Natural killer cell treated with Interleukin-12 subunit alpha and Interleukin-12 subunit beta and Interleukin-15 and Interleukin-18, amount 100 ng/mL, for 72 hours (primary cell): ENCODE measurements around the gene ITGAX. TPM values are rescaled to one million over a fixed set of nuclear protein-coding genes. Genes with fewer than 3 reads are reported as not detected.

Experiments used
- ATAC-seq, 2 donors: fragments of 150-1000 bp; cut with Tn5 transposase in 1 of 2; sonication (Bioruptor Pico), chemical (Tn5 transposase) in 1 of 2; 2 replicates each; pipeline ENCODE4 v1.10.0; 2021
- DNase-seq: peaks from one replicate; pipeline ENCODE4 v3.0.0; 2022; ENCODE audit warnings: low spot score
- H3K27ac Mint-ChIP-seq, 2 donors: 1 replicate in 1 of 2; 2 replicates in 1 of 2; pipeline ENCODE4 v1.8.0; 2022; ENCODE audit warnings: mixed read lengths in 2 of 2, mild to moderate bottlenecking in 1 of 2, moderate library complexity in 1 of 2
- H3K27me3 Mint-ChIP-seq, 2 donors: 1 replicate in 1 of 2; 2 replicates in 1 of 2; pipeline ENCODE4 v1.8.0; 2022; ENCODE audit warnings: mixed read lengths in 2 of 2
- H3K36me3 Mint-ChIP-seq: one replicate; pipeline ENCODE4 v1.8.0; 2022; ENCODE audit warnings: mixed read lengths
- H3K4me1 Mint-ChIP-seq, 2 donors: 1 replicate in 1 of 2; 2 replicates in 1 of 2; pipeline ENCODE4 v1.8.0; 2022; ENCODE audit warnings: low read depth in 2 of 2, mixed read lengths in 2 of 2, mild to moderate bottlenecking in 1 of 2
- H3K4me3 Mint-ChIP-seq: one replicate; pipeline ENCODE4 v1.8.0; 2022; ENCODE audit warnings: mixed read lengths
- H3K9me3 Mint-ChIP-seq: 2 replicates; pipeline ENCODE4 v1.8.0; 2022; ENCODE audit warnings: mixed read lengths
- total RNA-seq, 2 donors: library from RNA; stranded (reverse); gene quantifications; one replicate each; pipeline ENCODE4 v1.2.3, GENCODE V29; 2022

ITGAX gene
- total RNA-seq, 2 donors from 2014 or later: 62.1 to 124 TPM

GRCh38 chr16:31430380-31431052, 75.5 kb downstream of the ITGAX start:
- DNase-seq (peak; percentile 41), ATAC-seq (no peak)
- Mint-ChIP-seq H3K27ac (no peak overlapping the region), H3K4me1 (peaks cover 15 to 19% of the 10 kb centered on the region in 2 donors), H3K4me3 (no peak overlapping the region), H3K36me3 (no peaks in the 10 kb centered on the region), H3K27me3 (no peaks in the 10 kb centered on the region), H3K9me3 (no peaks in the 10 kb centered on the region)

Other genes starting within 250 kb of the ITGAX start
- gene BCKDK, start 246.8 kb upstream of the ITGAX start, total RNA-seq: 10 to 100 TPM; 42.7 to 43.1 TPM
- gene KAT8, start 237.5 kb upstream of the ITGAX start, total RNA-seq: 10 to 100 TPM; 39.5 to 67.3 TPM
- gene PRSS8, start 219.4 kb upstream of the ITGAX start, total RNA-seq: not detected
- 1 to 10 TPM in 1 of 2 donors, not detected in 1; 1.5 TPM for gene PRSS36, start 205.1 kb upstream of the ITGAX start, total RNA-seq
- gene FUS, start 175.0 kb upstream of the ITGAX start, total RNA-seq: 100 to 1,000 TPM; 625 to 840 TPM
- 10 to 100 TPM; 23.1 to 29.8 TPM for gene PYCARD, start 152.4 kb upstream of the ITGAX start, total RNA-seq
- under 1 TPM in 1 of 2 donors, not detected in 1; 0.06 TPM for gene TRIM72, start 141.1 kb upstream of the ITGAX start, total RNA-seq
- not detected for gene PYDC1, start 138.0 kb upstream of the ITGAX start, total RNA-seq
- gene ITGAM, start 95.2 kb upstream of the ITGAX start, total RNA-seq: 10 to 100 TPM; 63.9 to 77.8 TPM
- gene ITGAD, start 38.2 kb downstream of the ITGAX start, total RNA-seq: under 1 TPM in 1 of 2 donors, not detected in 1; 0.47 TPM
- gene COX6A2, start 73.2 kb downstream of the ITGAX start, total RNA-seq: not detected
- gene ZNF843, start 87.6 kb downstream of the ITGAX start, total RNA-seq: under 1 TPM in 1 of 2 donors, not detected in 1; 0.17 TPM
- gene ARMC5, start 104.3 kb downstream of the ITGAX start, total RNA-seq: 10 to 100 TPM; 31.6 to 36.0 TPM
- gene TGFB1I1, start 117.0 kb downstream of the ITGAX start, total RNA-seq: under 1 TPM; 0.55 to 0.75 TPM
- not detected for gene SLC5A2, start 127.9 kb downstream of the ITGAX start, total RNA-seq
- 10 to 100 TPM; 42.1 to 48.5 TPM for gene RUSF1, start 153.2 kb downstream of the ITGAX start, total RNA-seq
- gene AHSP, start 172.7 kb downstream of the ITGAX start, total RNA-seq: not detected